Germinal center (tissue), 1 donor: Measurements from ENCODE around the gene CBR4.
"Not testable (repeated sequence)": the region's sequence is repeated elsewhere in the genome, so short reads cannot be mapped to it uniquely, and the experiment has no call there.

Source experiments
- DNase-seq: peaks from one replicate; pipeline ENCODE4 v3.0.0; 2012; ENCODE audit warnings: mixed read lengths, low spot score

CBR4 gene

DNA sequence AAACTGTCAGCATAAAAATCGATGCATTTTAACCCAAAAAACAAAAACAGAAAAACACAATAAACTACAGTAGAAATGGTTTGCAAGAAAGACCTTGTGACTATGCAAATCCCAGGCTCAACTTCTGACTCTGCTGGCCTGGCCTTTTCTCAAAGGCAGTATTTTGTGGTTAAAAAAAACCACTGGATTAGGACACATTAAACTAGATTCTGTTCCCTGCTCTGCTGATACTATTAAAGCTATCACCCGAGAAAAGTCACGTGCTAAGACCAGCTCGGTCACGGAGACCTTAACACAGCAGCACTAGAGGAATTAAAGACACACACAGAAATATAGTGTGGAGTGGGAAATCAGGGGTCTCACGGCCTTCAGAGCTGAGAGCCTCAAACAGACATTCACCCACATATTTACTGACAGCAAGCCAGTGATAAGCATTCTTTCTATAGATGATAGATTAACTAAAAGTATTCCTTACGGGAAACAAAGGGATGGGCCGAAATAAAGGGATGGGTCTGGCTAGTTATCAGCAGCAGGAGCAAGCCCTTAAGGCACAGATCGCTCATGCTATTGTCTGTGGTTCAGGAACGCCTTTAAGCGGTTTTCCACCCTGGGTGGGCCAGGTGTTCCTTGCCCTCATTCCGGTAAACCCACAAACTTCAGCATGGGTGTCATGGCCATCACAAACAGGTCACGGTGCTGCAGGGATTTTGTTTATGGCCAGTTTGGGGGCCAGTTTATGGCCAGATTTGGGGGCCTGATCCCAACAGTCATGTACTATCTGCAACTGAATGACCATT lies 16.1 kb downstream of the CBR4 start:
- DNase-seq, result no peak

DNA sequence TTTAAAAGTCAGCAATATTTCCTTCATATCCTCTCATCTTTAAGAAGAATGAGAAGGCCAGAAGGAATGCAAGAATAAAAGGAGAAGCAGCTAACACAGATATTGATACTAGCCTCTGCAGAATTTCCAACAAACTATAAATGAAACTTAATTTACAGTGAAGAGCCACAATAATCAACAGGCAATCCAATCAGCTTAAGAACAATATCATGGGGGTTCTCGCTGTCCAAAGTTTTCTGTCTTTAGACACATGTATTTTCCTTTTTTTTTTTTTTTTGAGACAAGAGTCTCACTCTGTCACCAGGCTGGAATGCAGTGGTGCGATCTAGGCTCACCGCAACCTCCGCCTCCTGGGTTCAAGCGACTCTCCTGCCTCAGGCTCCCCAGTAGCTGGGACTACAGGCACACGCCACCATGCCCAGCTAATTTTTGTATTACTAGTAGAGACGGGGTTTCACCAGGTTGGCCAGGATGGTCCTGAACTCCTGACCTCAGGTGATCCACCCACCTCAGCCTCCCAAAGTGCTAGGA lies 17.0 kb downstream of the CBR4 start:
- DNase-seq, result not testable (repeated sequence)

DNA sequence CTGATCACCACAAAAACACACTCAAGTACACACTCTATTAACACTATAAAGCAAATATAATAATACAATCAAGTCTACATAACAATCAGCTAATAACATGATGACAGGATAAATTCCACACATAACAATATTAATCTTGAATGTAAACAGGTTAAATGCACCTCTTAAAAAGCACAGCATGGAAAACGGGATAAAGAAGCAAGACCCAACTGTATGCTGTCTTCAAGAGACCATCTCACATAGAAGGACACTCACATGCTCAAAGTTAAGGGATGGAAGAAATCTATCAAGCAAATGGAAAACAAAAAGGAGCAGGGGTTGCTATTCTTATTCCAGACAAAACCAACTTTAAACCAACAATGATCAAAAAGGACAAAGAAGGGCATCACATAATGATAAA lies 28.1 kb downstream of the CBR4 start:
- no peak for DNase-seq

DNA sequence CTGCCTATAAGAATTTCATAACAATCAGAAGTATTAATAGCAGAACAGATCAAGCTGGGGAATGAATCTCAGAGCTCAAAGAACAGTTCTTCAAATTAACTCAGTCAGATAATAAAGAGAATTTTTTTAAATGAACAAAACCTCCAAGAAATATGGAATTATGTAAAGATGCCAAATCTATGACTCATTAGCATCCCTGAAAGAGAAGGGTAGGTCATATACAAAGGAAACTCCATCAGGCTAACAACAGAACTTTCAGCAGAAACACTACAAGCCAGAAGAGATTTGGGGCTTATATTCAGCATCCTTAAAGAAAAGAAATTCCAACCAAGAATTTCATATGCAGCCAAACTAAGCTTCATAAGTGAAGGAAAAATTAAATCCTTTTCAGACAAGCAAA lies 28.6 kb downstream of the CBR4 start:
- DNase-seq, result no peak

DNA sequence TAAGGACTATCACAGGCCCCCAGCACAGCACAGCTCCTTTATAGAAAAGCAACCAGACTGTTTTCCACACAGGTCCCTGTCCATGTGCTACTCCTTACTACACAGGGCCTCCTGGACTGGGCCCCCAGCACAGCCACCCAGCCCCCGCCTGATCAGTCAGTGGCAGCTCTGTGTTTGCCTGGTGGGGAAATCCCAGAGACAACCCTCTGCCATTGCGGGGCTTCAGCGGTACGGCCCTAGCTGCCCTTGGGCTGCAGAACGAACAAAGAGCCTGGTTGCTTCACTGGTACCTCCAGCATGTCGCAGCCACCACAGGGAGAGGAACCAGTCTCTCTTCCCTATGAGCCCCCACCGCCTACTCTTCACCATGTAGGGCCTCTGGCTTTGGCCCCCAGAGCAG lies 30.7 kb downstream of the CBR4 start:
- no peak for DNase-seq

DNA sequence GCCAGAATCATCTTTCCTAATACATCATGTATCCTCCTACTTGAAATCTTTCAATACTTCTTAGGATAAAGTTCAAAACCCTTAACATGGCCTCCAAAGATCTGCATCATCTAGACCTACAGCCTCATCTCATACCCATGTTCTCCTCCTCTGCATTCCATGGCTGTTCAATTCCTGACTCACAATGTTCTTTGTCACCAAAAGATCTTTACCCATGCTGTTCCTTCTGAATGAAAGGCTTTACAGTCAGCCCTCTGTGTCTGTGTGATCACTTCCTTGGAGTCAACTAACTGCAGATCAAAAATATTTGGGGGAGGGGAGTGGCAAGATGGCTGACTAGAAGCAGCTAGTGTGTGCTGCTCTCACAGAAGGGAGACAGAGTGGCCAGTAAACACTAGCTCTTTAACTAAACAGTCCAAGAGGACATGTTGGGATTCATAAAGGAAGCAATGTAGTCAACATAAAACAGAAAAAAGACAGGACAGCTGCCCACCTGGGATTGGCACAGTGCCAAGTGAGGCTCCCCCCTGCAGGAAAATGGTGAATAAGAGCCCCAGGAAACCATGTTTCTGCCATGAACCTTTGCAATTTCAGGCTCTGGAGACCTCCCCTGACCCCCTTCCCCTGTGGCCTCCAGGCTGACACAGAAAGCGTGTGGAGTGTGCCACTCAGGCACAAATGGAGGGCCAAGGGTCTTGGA lies 31.9 kb downstream of the CBR4 start:
- DNase-seq, result no peak

DNA sequence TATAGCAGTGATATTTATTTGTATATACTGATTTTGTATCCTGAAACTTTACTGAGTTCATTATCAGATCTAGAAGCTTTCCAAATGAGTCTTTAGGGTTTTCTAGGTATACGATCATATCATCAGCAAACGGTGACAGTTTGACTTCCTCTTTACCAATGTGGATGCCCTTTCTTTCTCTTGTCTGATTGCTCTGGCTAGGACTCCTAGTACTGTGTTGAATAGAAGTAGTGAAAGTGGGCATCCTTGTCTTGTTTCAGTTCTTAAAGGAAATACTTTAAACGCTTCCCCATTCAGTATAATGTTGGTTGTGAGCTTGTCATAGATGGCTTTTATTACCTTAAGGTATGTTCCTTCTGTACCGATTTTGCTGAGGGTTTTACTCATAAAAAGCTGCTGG lies 37.5 kb downstream of the CBR4 start:
- DNase-seq, result no peak

DNA sequence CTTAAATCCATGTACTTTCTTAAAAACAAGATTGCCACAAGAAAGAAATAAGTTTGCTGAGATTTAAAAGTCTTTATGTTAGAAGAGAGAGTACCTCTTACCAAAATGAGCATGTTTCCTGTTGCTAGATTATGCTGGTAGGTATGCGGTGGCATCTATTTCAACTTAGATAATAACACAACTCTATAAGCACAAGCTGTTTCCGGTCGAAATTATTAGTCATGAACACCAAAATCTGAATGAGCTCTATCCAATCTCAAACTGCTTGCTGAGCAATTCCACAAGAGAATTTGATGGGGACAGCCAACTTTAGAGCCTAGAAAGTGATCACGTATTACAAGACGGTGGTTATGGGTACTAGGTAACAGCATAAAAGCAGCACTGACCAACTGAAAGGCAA lies 49.3 kb downstream of the CBR4 start:
- DNase-seq, result no peak

DNA sequence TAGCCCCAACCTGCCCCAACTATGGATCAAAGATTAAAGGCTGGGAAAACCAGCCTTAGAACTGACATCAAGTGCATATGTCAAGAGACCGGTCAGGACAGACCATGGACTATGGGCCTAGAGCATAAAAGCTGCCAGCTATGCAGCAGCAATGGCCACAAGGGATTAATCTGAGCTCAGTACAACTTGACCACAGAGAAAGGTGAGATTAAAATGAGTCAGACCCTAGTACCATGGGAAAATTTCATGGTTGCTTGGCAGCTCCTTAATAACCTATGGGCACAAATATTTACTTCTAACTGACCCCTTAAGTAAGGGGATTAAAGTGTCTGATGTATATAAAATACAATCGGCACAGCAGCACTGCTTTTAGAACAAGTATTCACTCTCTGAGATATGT lies 54.4 kb downstream of the CBR4 start:
- no peak for DNase-seq

DNA sequence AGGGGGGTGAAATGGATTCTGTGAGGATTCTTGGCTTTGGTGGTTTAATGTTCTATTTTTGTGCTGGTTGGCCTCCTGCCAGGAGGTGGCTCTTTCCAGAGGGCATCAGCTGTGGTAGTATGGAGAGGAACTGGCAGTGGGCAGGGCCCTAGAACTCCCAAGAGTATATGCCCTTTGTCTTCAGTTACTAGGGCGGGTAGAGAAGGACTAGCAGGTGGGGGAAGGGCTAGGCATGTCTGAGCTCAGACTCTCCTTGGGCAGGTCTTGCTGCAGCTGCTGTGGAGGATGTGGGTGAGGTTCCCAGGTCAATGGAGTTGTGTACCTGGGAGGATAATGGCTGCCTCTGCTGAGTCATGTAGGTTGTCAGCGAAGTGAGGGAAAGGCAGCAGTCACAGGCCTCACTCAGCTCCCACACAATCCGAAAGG lies 57.2 kb downstream of the CBR4 start:
- not testable (repeated sequence) for DNase-seq

DNA sequence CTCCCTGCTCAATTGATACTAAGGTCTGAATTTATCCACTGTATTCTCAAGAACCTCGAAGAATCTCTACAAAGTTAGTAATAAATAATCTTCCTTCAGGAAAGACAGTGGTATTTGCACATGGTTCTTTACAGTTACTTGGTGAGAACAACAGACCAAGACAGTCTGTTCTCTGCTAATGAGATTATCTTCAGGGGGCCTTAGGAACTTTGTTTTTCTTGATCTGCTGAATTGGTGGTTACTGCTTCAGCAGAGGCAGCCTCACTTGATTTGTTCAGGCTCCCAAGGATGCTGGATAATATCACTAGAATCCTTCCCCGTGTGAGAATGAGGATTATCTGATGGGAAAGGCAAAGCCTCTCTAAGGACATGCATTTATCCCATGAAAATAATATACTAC lies 64.8 kb downstream of the CBR4 start:
- no peak for DNase-seq

DNA sequence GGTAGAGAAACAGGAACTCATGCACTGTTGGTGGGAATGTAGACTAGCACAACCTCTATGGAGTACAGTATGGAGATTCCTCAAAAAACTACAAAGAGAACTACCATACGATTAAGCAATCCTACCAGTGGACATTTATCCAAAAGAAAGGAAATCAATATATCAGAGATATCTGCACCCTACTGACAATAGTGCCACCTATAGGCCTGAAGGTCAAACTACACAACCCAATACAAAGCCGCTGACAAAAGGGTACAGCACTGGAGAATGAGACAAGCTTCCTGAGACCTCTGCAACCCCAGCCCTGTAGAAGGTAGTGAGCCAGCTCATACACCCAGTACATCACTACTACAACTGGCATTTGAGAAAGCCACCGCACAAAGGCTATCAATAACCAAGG lies 67.1 kb downstream of the CBR4 start:
- no peak for DNase-seq
